HCT116 (cell line): Measurements from ENCODE around the gene PCDH10. TPM values are rescaled to one million over a fixed set of nuclear protein-coding genes. Genes with fewer than 3 reads are reported as not detected.

Source experiments
- ATAC-seq: fragments of 200-7000 bp; cut with Tn5 transposase; 2 replicates; pipeline ENCODE4 v1.9.1; 2020; ENCODE audit warnings: mild to moderate bottlenecking, moderate library complexity
- BruUV-seq: library from RNA; stranded (reverse); fragments of 400-500 nt; replicated peaks from 2 replicates; lab custom pipeline; 2021; lab: Mats Ljungman, UMichigan
- CTCF ChIA-PET: fragments of 300-600 bp; sonication (Branson Sonifier 250); formaldehyde crosslinking; loops from one replicate; lab custom pipeline; 2021; ENCODE audit warnings: antibody characterized with exemption; lab: Charles Lee
- POLR2A ChIA-PET: fragments of 300-600, 350-600 bp; sonication (Branson Sonifier 250); formaldehyde crosslinking; loops from one replicate; lab custom pipeline; 2021; ENCODE audit warnings: antibody characterized with exemption; lab: Charles Lee
- RAD21 ChIA-PET, 2 experiments: fragments of 300-600 bp; sonication (Branson Sonifier 250); formaldehyde crosslinking; loops; one replicate each; lab custom pipeline; 2023; ENCODE audit warnings: low total read pairs in 2 of 2; ENCODE audit not compliant: uncharacterized antibody in 2 of 2, unreplicated experiment in 2 of 2, low non-redundant PET in 1 of 2; lab: Charles Lee
- DNase-seq: peaks from one replicate; pipeline ENCODE4 v3.0.0-alpha.2; 2010; ENCODE audit warnings: low read depth, low spot score
- H2AFZ ChIP-seq: fragments of 200-600 bp; shearing (Covaris generic), sonication (generic); 2 replicates; pipeline ENCODE4 v1.6.1; 2017; ENCODE audit warnings: low read depth, mixed run types, mixed read lengths, antibody characterized with exemption, low read length; ENCODE audit not compliant: poor library complexity, severe bottlenecking
- H3K27ac ChIP-seq: 2 replicates; pipeline ENCODE4 v1.5.1; 2012; ENCODE audit warnings: low read depth, low read length
- H3K27me3 ChIP-seq: fragments of 200-600 bp; sonication (generic); 2 replicates; pipeline ENCODE4 v1.6.1; 2016; ENCODE audit warnings: mixed run types, low read length, mixed read lengths; ENCODE audit not compliant: insufficient read depth
- H3K36me3 ChIP-seq, 2 experiments: fragments of 200-500 bp in 1 of 2; fragments of 200-600 bp in 1 of 2; sonication (Bioruptor generic) in 1 of 2; sonication (generic) in 1 of 2; 2 replicates each; pipeline versions ENCODE4 v1.5.1 to v1.6.1; 2014 to 2016; ENCODE audit warnings: low read length in 2 of 2, inconsistent platforms in 1 of 2, mixed read lengths in 1 of 2, mixed run types in 1 of 2; ENCODE audit not compliant: insufficient read depth in 2 of 2, control insufficient read depth in 1 of 2
- H3K4me1 ChIP-seq, 2 experiments: fragments of 200-600 bp in 1 of 2; sonication (generic) in 1 of 2; 2 replicates each; pipeline versions ENCODE4 v1.5.1 to v1.6.1; 2012 to 2017; ENCODE audit warnings: low read length in 2 of 2, inconsistent platforms in 1 of 2, mild to moderate bottlenecking in 1 of 2, mixed read lengths in 1 of 2, mixed run types in 1 of 2, moderate library complexity in 1 of 2; ENCODE audit not compliant: insufficient read depth in 2 of 2, control insufficient read depth in 1 of 2
- H3K4me2 ChIP-seq: fragments of 200-600 bp; sonication (generic); 2 replicates; pipeline ENCODE4 v1.6.1; 2017; ENCODE audit warnings: mixed run types, low read length, mixed read lengths
- H3K4me3 ChIP-seq, 2 experiments: fragments of 200-600 bp in 1 of 2; sonication (generic) in 1 of 2; replicated peaks in 1 of 2; 2 replicates each; pipeline ENCODE4 v1.5.1; 2011 to 2016; ENCODE audit warnings: low read length in 2 of 2, control low read depth in 1 of 2, low read depth in 1 of 2, mild to moderate bottlenecking in 1 of 2, mixed read lengths in 1 of 2, mixed run types in 1 of 2
- H3K79me2 ChIP-seq: fragments of 200-600 bp; sonication (generic); 2 replicates; pipeline ENCODE4 v1.6.1; 2017; ENCODE audit warnings: mild to moderate bottlenecking, mixed run types, low read length, moderate library complexity, mixed read lengths; ENCODE audit not compliant: insufficient read depth
- H3K9ac ChIP-seq: fragments of 200-600 bp; sonication (generic); 2 replicates; pipeline ENCODE4 v1.6.1; 2016; ENCODE audit warnings: low read length, mixed read lengths
- H3K9me2 ChIP-seq: fragments of 200-600 bp; sonication (generic), shearing (Covaris generic); 2 replicates; pipeline ENCODE4 v1.6.1; 2017; ENCODE audit warnings: mixed run types, mild to moderate bottlenecking, moderate library complexity; ENCODE audit not compliant: insufficient read depth
- H3K9me3 ChIP-seq, 2 experiments: fragments of 200-500 bp in 1 of 2; fragments of 200-600 bp in 1 of 2; sonication (Bioruptor generic) in 1 of 2; sonication (generic) in 1 of 2; 2 replicates each; pipeline ENCODE4 v1.6.1; 2014 to 2017; ENCODE audit warnings: low read length in 2 of 2, mixed read lengths in 2 of 2, inconsistent platforms in 1 of 2, low read depth in 1 of 2, mild to moderate bottlenecking in 1 of 2, mixed run types in 1 of 2, moderate library complexity in 1 of 2; ENCODE audit not compliant: control insufficient read depth in 1 of 2, insufficient read depth in 1 of 2
- H4K20me1 ChIP-seq: fragments of 200-600 bp; sonication (generic), shearing (Covaris generic); 2 replicates; pipeline ENCODE4 v1.6.1; 2017; ENCODE audit warnings: mixed run types, mild to moderate bottlenecking, moderate library complexity; ENCODE audit not compliant: insufficient read depth
- ATF3 ChIP-seq: IDR thresholded peaks from 2 replicates; pipeline ENCODE4 v1.6.1; 2012
- EGR1 ChIP-seq: IDR thresholded peaks from 2 replicates; pipeline ENCODE4 v1.6.1; 2012; ENCODE audit warnings: low read depth
- ELF1 ChIP-seq: IDR thresholded peaks from 2 replicates; pipeline ENCODE4 v1.6.1; 2012; ENCODE audit warnings: low read depth, borderline replicate concordance
- FOSL1 ChIP-seq: IDR thresholded peaks from 2 replicates; pipeline ENCODE4 v1.6.1; 2012; ENCODE audit warnings: low read depth
- MAX ChIP-seq: IDR thresholded peaks from 2 replicates; pipeline ENCODE4 v1.6.1; 2012
- POLR2AphosphoS5 ChIP-seq: IDR thresholded peaks from 2 replicates; pipeline ENCODE4 v1.6.1; 2011; ENCODE audit warnings: mild to moderate bottlenecking, low read depth, low read length, moderate library complexity
- RAD21 ChIP-seq: IDR thresholded peaks from 2 replicates; pipeline ENCODE4 v1.6.1; 2012; ENCODE audit warnings: low read depth, mild to moderate bottlenecking
- REST ChIP-seq: IDR thresholded peaks from 2 replicates; pipeline ENCODE4 v1.6.1; 2012; ENCODE audit warnings: low read depth
- SRF ChIP-seq: IDR thresholded peaks from 2 replicates; pipeline ENCODE4 v1.6.1; 2012; ENCODE audit warnings: low read depth
- ZFX ChIP-seq: fragments of 450-650 bp; IDR thresholded peaks from 2 replicates; pipeline ENCODE4 v1.6.1; 2017
- ZNF274 ChIP-seq: fragments of 200-500 bp; sonication (Bioruptor generic); IDR thresholded peaks from 2 replicates; pipeline ENCODE4 v1.6.1; 2014; ENCODE audit warnings: mild to moderate bottlenecking, low read depth, low read length, inconsistent platforms
- intact Hi-C: fragments of 100-400 bp; cut with micrococcal nuclease; formaldehyde crosslinking; loops from 2 replicates; pipeline ENCODE4 v1.10.0; 2022
- total RNA-seq: library from RNA; stranded (reverse); gene quantifications from one replicate; pipeline ENCODE4 v1.2.1, GENCODE V29; 2021; ENCODE audit not compliant: unreplicated experiment

Gene PCDH10
- total RNA-seq, 1 experiment from 2014 or later = not detected

- TF ChIP-seq SRF = no peak
- no peak for TF ChIP-seq ZFX
- no peak for TF ChIP-seq ZNF274
- no peak for TF ChIP-seq ATF3
- TF ChIP-seq EGR1 = no peak
- TF ChIP-seq MAX = no peak
- no peak for TF ChIP-seq RAD21
- no peak for TF ChIP-seq ELF1
- TF ChIP-seq REST = no peak
- TF ChIP-seq FOSL1 = no peak
- TF ChIP-seq POLR2AphosphoS5 = no peak
- TF ChIP-seq, all 23 proteins: peak for 0
- H3K4me3 ChIP-seq = no peak overlapping the region
- H3K9me2 ChIP-seq = no peaks in the 10 kb centered on the region
- no peak overlapping the region for H2AFZ ChIP-seq
- intact Hi-C loops = no loop called here
- no peak for ATAC-seq
- no peak for DNase-seq
- no peaks in the 10 kb centered on the region for H3K79me2 ChIP-seq
- H3K9me3 ChIP-seq = no peaks in the 10 kb centered on the region
- H3K4me2 ChIP-seq = no peak overlapping the region
- ChIA-PET CTCF (no interaction called here), POLR2A (no interaction called here), RAD21 (no interaction called here)
- H3K27ac ChIP-seq = no peak overlapping the region
- no peaks in the 10 kb centered on the region for H4K20me1 ChIP-seq
- H3K9ac ChIP-seq = no peak overlapping the region
- BruUV-seq = no TSS peak
- no peaks in the 10 kb centered on the region for H3K27me3 ChIP-seq
- H3K4me1 ChIP-seq = no peaks in the 10 kb centered on the region
- H3K36me3 ChIP-seq = no peaks in the 10 kb centered on the region
Observed at GRCh38 chr4:133129237-133129636, 19.9 kb upstream of the PCDH10 start.
